Activated CD4-positive, alpha-beta T cell treated with anti-CD3 and anti-CD28 coated beads for 24 hours (primary cell): ENCODE results near the gene OR11H6.
"Not testable (repeated sequence)": the region's sequence is repeated elsewhere in the genome, so short reads cannot be mapped to it uniquely, and the experiment has no call there.

Experiments used
- DNase-seq, 2 donors: peaks; one replicate each; pipeline ENCODE4 v3.0.0-alpha.2; 2020; ENCODE audit warnings: low read depth in 2 of 2

OR11H6 gene

DNA sequence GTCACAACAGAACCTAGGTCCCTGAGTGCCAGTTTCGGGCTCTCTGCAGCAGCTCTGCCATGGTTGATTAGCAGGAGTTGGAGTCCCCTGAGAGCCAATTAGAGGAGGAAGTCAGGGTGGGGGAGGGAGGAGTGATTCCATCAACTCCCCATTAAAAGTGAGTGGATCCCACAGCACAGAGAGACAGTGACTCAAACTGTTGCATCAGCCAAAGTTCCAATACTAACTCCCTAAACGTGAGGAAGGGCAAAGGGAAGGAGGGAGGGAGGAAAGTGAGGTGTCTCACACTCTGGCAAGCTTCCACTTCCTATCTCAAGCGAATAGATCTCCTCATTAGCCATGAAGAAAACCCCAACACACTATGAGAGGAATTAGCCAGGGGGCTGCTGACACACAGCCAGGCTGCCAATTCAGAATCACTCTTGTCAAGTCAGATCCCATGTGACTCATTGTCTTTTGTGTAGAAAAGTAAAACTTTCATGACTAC, 39.2 kb downstream of the OR11H6 start:
- no peak for DNase-seq

DNA sequence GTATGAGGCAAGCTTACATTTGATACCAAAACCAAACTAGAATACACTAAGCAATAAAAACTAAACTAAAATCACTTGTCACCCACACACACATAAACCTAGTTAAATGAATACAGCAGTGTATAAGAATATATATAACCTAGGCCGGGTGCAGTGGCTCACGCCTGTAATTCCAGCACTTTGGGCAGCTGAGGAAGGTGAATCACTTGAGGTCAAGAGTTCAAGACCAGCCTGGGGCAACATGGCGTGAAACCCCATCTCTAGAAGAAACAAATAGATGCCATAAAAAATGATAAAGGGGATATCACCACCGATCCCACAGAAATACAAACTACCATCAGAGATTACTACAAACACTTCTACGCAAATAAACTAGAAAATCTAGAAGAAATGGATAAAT, 40.9 kb downstream of the OR11H6 start:
- not testable (repeated sequence) for DNase-seq

DNA sequence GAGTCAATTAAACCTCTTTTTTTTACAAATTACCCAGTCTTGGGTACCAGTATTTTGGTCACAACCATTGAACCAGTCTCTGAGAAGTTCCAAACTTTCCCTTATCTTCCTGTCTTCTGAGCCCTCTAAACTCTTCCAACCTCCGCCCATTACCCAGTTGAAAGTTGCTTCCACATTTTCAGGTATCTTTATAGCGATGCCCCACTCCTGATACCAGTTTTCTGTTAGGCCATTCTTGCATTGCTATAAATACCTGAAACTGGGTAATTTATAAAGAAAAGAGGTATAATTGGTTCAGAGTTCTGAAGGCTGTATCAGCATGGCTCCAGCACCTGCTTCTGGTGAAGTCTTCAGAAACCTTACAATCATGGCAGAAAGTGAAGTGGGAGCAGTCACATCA, 50.6 kb downstream of the OR11H6 start:
- no peak for DNase-seq
